Karpas-422 (cell line): ENCODE measurements around the gene TNN. TPM values are rescaled to one million over a fixed set of nuclear protein-coding genes. Genes with fewer than 3 reads are reported as not detected.

Experiments
- DNase-seq: peaks from one replicate; pipeline ENCODE4 v3.0.0-alpha.2; 2015
- H2AFZ ChIP-seq: fragments of 200-600 bp; sonication (generic); 2 replicates; pipeline ENCODE4 v1.6.1; 2014; ENCODE audit warnings: antibody characterized with exemption, low read length, mixed read lengths
- H3K27ac ChIP-seq: fragments of 200-600 bp; sonication (generic); 2 replicates; pipeline ENCODE4 v1.5.1; 2014; ENCODE audit warnings: mild to moderate bottlenecking, low read length, moderate library complexity
- H3K27me3 ChIP-seq: fragments of 200-600 bp; sonication (generic); 2 replicates; pipeline ENCODE4 v1.6.1; 2014; ENCODE audit warnings: low read length, mixed read lengths
- H3K36me3 ChIP-seq: fragments of 200-600 bp; sonication (generic); 2 replicates; pipeline ENCODE4 v1.6.1; 2014; ENCODE audit warnings: low read length, mixed read lengths; ENCODE audit not compliant: insufficient read depth
- H3K4me1 ChIP-seq: fragments of 200-600 bp; sonication (generic); 2 replicates; pipeline ENCODE4 v1.6.1; 2014; ENCODE audit warnings: mild to moderate bottlenecking, low read length, mixed read lengths
- H3K4me2 ChIP-seq: fragments of 200-600 bp; sonication (generic); 2 replicates; pipeline ENCODE4 v1.6.1; 2014; ENCODE audit warnings: low read length, low read depth, mild to moderate bottlenecking; ENCODE audit not compliant: poor library complexity, severe bottlenecking
- H3K4me3 ChIP-seq: fragments of 200-600 bp; sonication (generic); 2 replicates; pipeline ENCODE4 v1.5.1; 2014; ENCODE audit warnings: mild to moderate bottlenecking, antibody characterized with exemption, low read length, mixed read lengths
- H3K79me2 ChIP-seq: fragments of 200-600 bp; sonication (generic); 2 replicates; pipeline ENCODE4 v1.6.1; 2014; ENCODE audit warnings: mild to moderate bottlenecking, low read length, mixed read lengths
- H3K9ac ChIP-seq: fragments of 200-600 bp; sonication (generic); 2 replicates; pipeline ENCODE4 v1.6.0; 2014; ENCODE audit warnings: low read length
- H3K9me2 ChIP-seq: fragments of 200-600 bp; sonication (generic), shearing (Covaris generic); replicated peaks from 2 replicates; pipeline ENCODE4 v1.6.0; 2014; ENCODE audit warnings: mild to moderate bottlenecking, low read length, moderate library complexity; ENCODE audit not compliant: insufficient read depth
- H3K9me3 ChIP-seq: fragments of 300-700, 200-600 bp; sonication (generic); 2 replicates; pipeline ENCODE4 v1.6.1; 2014; ENCODE audit warnings: low read length, mixed read lengths
- H4K20me1 ChIP-seq: fragments of 200-600 bp; sonication (generic); 2 replicates; pipeline ENCODE4 v1.6.1; 2014; ENCODE audit warnings: mild to moderate bottlenecking, antibody characterized with exemption, low read length, low read depth; ENCODE audit not compliant: insufficient read depth
- small RNA-seq: library from RNA; depleted of rRNA; stranded (forward); fragments of <200 nt; gene quantifications from one replicate; pipeline ENCODE3, GENCODE V24; 2014
- total RNA-seq: library from RNA; depleted of rRNA; stranded (reverse); fragments of >200 nt; shearing (Covaris generic); gene quantifications from 2 replicates; pipeline ENCODE4 v1.2.3, GENCODE V29; 2014; ENCODE audit warnings: low replicate concordance; rRNA removed

The TNN gene
- total RNA-seq, 1 experiment from 2014 or later: not detected

DNA sequence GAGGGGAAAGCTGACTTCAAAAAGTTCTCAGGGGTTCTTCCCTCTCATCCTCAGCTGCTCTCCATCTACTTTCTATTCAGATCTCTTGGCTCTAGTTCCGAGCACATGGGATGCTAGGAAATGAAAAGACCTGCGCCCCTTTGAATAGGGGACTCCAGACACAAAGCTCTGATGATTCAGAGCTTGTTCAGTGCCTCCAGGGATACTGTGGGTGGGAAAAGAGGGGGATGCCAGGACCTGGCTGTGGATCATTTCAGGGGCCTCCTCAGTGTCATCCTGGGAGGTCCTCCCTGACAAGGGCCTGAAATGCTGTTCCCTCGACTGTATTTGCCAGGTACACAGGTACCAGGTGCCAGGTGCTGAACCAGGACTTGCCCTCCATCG, 125.9 kb downstream of the TNN start:
- H3K4me3 ChIP-seq: peak overlapping the region; percentile 83
- peak overlapping the region; percentile 35; the same call in 1 of the 2 replicates for H3K27ac ChIP-seq
- H3K79me2 ChIP-seq: peaks cover 39% of the 10 kb centered on the region
- DNase-seq: no peak
- no peaks in the 10 kb centered on the region for H3K9me2 ChIP-seq
- H3K9me3 ChIP-seq: no peaks in the 10 kb centered on the region
- H3K4me2 ChIP-seq: peak overlapping the region; percentile 97
- peaks cover 19% of the 10 kb centered on the region for H3K36me3 ChIP-seq
- H3K4me1 ChIP-seq: peaks cover 81% of the 10 kb centered on the region
- H3K27me3 ChIP-seq: no peaks in the 10 kb centered on the region
- H3K9ac ChIP-seq: peak overlapping the region; percentile 82
- peaks cover 2% of the 10 kb centered on the region; the same call in 1 of the 2 replicates for H4K20me1 ChIP-seq
- peak overlapping the region; percentile 42; the same call in 1 of the 2 replicates for H2AFZ ChIP-seq

DNA sequence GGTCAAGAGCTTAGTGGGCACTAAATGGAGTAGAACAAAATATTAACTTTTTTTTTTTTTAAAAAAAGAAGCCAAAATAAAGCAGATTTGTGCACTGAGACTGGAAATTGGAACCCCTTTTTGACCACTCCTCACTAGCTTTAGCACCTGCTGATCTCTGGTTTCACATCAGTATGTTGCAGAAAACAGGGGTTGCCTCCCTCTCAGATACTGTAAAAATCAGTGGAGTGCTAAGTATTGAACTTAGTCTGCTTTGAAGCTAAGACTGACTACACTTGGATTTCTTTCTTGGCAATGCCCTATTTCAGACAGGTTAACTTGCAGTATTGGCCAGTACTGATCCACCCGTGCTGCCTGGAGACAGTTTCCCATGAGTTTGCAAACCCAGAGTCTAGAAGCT, 127.6 kb downstream of the TNN start:
- DNase-seq: no peak
- H4K20me1 ChIP-seq: no peaks in the 10 kb centered on the region

DNA sequence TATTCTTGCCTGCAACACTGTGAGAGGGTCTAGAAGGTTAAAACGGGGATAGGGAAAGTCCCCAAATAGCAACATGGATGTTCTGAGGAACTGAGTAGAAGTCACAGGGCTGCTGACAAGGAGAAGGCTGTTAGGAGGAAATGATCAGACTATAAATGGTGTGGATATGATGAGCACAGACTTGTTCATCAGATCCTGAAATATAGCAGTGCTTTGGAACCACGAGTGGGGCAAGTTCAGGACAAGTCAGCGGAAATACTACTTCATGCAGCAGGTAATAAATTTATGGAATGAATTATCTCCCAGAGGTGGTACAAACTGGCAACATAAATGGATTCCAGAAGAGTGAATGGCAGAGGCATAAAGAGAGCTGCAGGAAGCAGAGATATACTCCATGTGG, 128.2 kb downstream of the TNN start:
- DNase-seq: no peak
- H3K27me3 ChIP-seq: no peaks in the 10 kb centered on the region
- H3K9me3 ChIP-seq: no peaks in the 10 kb centered on the region
- H3K4me1 ChIP-seq: peaks cover 62% of the 10 kb centered on the region
- no peaks in the 10 kb centered on the region for H4K20me1 ChIP-seq
- peak overlapping the region; percentile 31 for H3K4me2 ChIP-seq
- peaks cover 7% of the 10 kb centered on the region; the same call in 1 of the 2 replicates for H3K36me3 ChIP-seq
- peak overlapping the region; percentile 63 for H3K27ac ChIP-seq
- peaks cover 17% of the 10 kb centered on the region for H3K79me2 ChIP-seq
- peak overlapping the region; percentile 6; the same call in 1 of the 2 replicates for H2AFZ ChIP-seq
- H3K9ac ChIP-seq: peak overlapping the region; percentile 23
- no peaks in the 10 kb centered on the region for H3K9me2 ChIP-seq
- H3K4me3 ChIP-seq: no peak overlapping the region

More for the DNA sequence above, 127.6 kb downstream of the TNN start:
- Histone ChIP-seq H3K4me3 (no peak overlapping the region), H3K4me1 (peaks cover 67% of the 10 kb centered on the region), H3K27me3 (no peaks in the 10 kb centered on the region), H3K36me3 (peaks cover 11% of the 10 kb centered on the region; the same call in 1 of the 2 replicates), H3K9ac (peak overlapping the region; percentile 23), H3K9me2 (no peaks in the 10 kb centered on the region), H3K27ac (peak overlapping the region; percentile 63), H3K9me3 (no peaks in the 10 kb centered on the region), H2AFZ (peak overlapping the region; percentile 24; the same call in 1 of the 2 replicates), H3K79me2 (peaks cover 22% of the 10 kb centered on the region), H3K4me2 (peak overlapping the region; percentile 31)

DNA sequence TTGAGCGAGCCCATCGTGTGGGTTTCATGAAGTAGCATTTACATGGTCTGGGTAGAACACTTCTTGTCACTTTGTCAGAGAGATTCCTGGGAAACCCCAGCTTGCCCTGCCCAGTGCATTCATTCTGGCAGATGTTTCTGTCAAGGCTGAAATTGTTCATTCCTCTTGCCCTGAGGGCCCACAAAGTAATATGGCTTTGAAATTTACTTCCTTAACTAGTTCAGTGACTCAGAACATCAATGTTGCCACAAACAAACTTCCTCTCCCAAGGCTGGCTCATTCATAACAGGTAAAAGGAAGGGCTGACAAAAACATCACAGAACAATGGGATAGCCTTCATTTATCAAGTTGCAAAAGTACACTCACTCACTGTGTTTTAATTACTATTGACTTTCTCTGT, 129.9 kb downstream of the TNN start:
- no peaks in the 10 kb centered on the region for H3K27me3 ChIP-seq
- peak overlapping the region; percentile 39 for H3K9ac ChIP-seq
- H3K4me3 ChIP-seq: peak overlapping the region; percentile 18; the same call in 1 of the 2 replicates
- no peaks in the 10 kb centered on the region for H3K79me2 ChIP-seq
- H4K20me1 ChIP-seq: no peaks in the 10 kb centered on the region
- peak overlapping the region; percentile 64 for H3K4me2 ChIP-seq
- H3K36me3 ChIP-seq: no peaks in the 10 kb centered on the region
- peak overlapping the region; percentile 63 for H3K27ac ChIP-seq
- peak overlapping the region; percentile 66 for H2AFZ ChIP-seq
- H3K9me2 ChIP-seq: no peaks in the 10 kb centered on the region
- peaks cover 57% of the 10 kb centered on the region for H3K4me1 ChIP-seq
- DNase-seq: peak; percentile 67
- no peaks in the 10 kb centered on the region for H3K9me3 ChIP-seq

Small RNA genes within 50 kb of the gene (small RNA-seq; reads per million reads assigned to genes)
- gene RF00019: not detected

Other genes with a start within 250 kb of the TNN start
- gene CACYBP, start 67.9 kb upstream of the TNN start, total RNA-seq: 93.4 and 188 TPM in 2 replicates
- 38.3 and 41.7 TPM in 2 replicates for gene MRPS14, start 44.4 kb upstream of the TNN start, total RNA-seq
- gene KIAA0040, start 124.9 kb downstream of the TNN start, total RNA-seq: 48.5 and 86.6 TPM in 2 replicates